CD4-positive, alpha-beta T cell (primary cell): Measurements from ENCODE around the gene ZNF513. TPM values are rescaled to one million over a fixed set of nuclear protein-coding genes. Genes with fewer than 3 reads are reported as not detected.

Experiments used
- ATAC-seq: fragments of 200-7000 bp; cut with Tn5 transposase; one replicate; pipeline ENCODE4 v1.10.0; 2022; ENCODE audit warnings: mild to moderate bottlenecking; ENCODE audit not compliant: poor library complexity
- CTCF ChIA-PET: fragments of 350-600 bp; sonication (Branson Sonifier 250); formaldehyde crosslinking; loops from one replicate; lab custom pipeline; 2021; ENCODE audit warnings: antibody characterized with exemption, inconsistent platforms; lab: Charles Lee
- POLR2A ChIA-PET: fragments of 350-600 bp; sonication (Branson Sonifier 250); formaldehyde crosslinking; loops from one replicate; lab custom pipeline; 2021; ENCODE audit warnings: antibody characterized with exemption, inconsistent platforms; lab: Charles Lee
- DNase-seq, 14 experiments: peaks; one replicate each; pipeline ENCODE4 v3.0.0-alpha.2; 2013 to 2020; ENCODE audit warnings: mixed read lengths in 2 of 14
- H3K27ac ChIP-seq, 2 donors: one replicate each; pipeline versions ENCODE4 v1.5.1 to v1.7.0; 2013; ENCODE audit warnings: low read length in 2 of 2, low read depth in 1 of 2, mild to moderate bottlenecking in 1 of 2
- H3K27me3 ChIP-seq, 2 experiments: 1 replicate in 1 of 2; 2 replicates in 1 of 2; pipeline versions ENCODE4 v1.6.1 to v1.7.0; 2013; ENCODE audit warnings: low read length in 2 of 2, control low read depth in 1 of 2, mild to moderate bottlenecking in 1 of 2, moderate library complexity in 1 of 2; ENCODE audit not compliant: insufficient read depth in 2 of 2, control insufficient read depth in 1 of 2
- H3K36me3 ChIP-seq: one replicate; pipeline ENCODE4 v1.6.1; 2013; ENCODE audit warnings: low read length, control low read depth; ENCODE audit not compliant: insufficient read depth
- H3K4me1 ChIP-seq: one replicate; pipeline ENCODE4 v1.6.1; 2013; ENCODE audit warnings: low read length, control low read depth; ENCODE audit not compliant: insufficient read depth
- H3K4me3 ChIP-seq: one replicate; pipeline ENCODE4 v1.5.1; 2013; ENCODE audit warnings: mild to moderate bottlenecking, low read length, moderate library complexity
- H3K9me3 ChIP-seq, 2 experiments: 1 replicate in 1 of 2; 2 replicates in 1 of 2; pipeline versions ENCODE4 v1.6.1 to v1.7.0; 2013; ENCODE audit warnings: low read length in 2 of 2, mild to moderate bottlenecking in 2 of 2, control low read depth in 1 of 2, moderate library complexity in 1 of 2; ENCODE audit not compliant: control insufficient read depth in 1 of 2, insufficient read depth in 1 of 2
- H3K27ac Mint-ChIP-seq: one replicate; pipeline ENCODE4 v1.8.0; 2020; ENCODE audit warnings: mixed read lengths
- H3K27me3 Mint-ChIP-seq: one replicate; pipeline ENCODE4 v1.8.0; 2021; ENCODE audit warnings: mixed read lengths
- H3K36me3 Mint-ChIP-seq: one replicate; pipeline ENCODE4 v1.8.0; 2021; ENCODE audit warnings: low read depth, mixed read lengths
- H3K4me1 Mint-ChIP-seq: one replicate; pipeline ENCODE4 v1.8.0; 2021; ENCODE audit warnings: low read depth, mixed read lengths
- H3K4me3 Mint-ChIP-seq: one replicate; pipeline ENCODE4 v1.8.0; 2020; ENCODE audit warnings: mild to moderate bottlenecking, mixed read lengths
- H3K9me3 Mint-ChIP-seq: one replicate; pipeline ENCODE4 v1.8.0; 2020; ENCODE audit warnings: mixed read lengths
- intact Hi-C, 2 experiments: fragments of 100-400 bp; cut with DNase I in 1 of 2; cut with micrococcal nuclease in 1 of 2; formaldehyde crosslinking; loops; one replicate each; pipeline versions ENCODE4 v1.15.1 to v1.9.0; 2023 to 2025; cut with DNase I, micrococcal nuclease
- total RNA-seq, 174 experiments: library from RNA in 2 of 174; stranded (reverse) in 2 of 174; gene quantifications; one replicate each; pipeline ENCODE4 v1.2.3 and lab custom pipeline; 2021 to 2026
- TF ChIP-seq, protein P1 (sequence below): fragments of 200-600 bp; IDR thresholded peaks from one replicate; pipeline ENCODE4 v1.8.0; 2022; ENCODE audit warnings: antibody characterized with exemption, mild to moderate bottlenecking

The ZNF513 gene
- total RNA-seq, 2 experiments from 2014 or later = 22.8 to 22.9 TPM

DNA sequence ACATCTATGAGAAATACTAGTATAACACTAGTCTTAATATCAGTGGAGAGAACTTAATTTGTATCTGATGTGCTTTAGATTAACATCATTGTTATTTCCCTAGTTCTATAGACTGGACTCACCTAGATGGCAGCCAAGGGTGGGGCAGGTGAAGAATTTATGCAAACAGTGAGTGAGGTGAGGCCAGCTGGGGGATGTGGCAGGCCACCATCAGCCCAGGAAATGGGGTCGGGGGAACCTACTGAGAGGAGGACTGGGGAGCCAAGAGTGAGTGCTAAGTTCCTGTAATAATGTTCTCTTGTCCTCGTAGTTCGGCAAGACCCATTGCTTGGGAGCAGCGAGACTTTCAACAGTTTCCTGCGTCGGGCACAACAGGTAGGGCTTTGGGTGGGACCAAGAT is 7.6 kb downstream of the ZNF513 start:
- Histone ChIP-seq H3K4me3 (no peak overlapping the region), H3K27ac (no peak overlapping the region), H3K36me3 (peaks cover 62% of the 10 kb centered on the region), H3K4me1 (peaks cover 46% of the 10 kb centered on the region), H3K9me3 (no peaks in the 10 kb centered on the region), H3K27me3 (no peaks in the 10 kb centered on the region)
- Mint-ChIP-seq H3K9me3 (no peaks in the 10 kb centered on the region), H3K27me3 (no peaks in the 10 kb centered on the region), H3K4me3 (peak overlapping the region; percentile 84), H3K36me3 (peaks cover 84% of the 10 kb centered on the region), H3K27ac (peak overlapping the region; percentile 83), H3K4me1 (peaks cover 42% of the 10 kb centered on the region)
- intact Hi-C loops = loop anchor here (5.0 kb wide), 4 partner anchors 54 to 286 kb away; partner anchors contain the start of genes ATRAID (in 1 of the 2), IFT172 (in 1 of the 2), KHK (in 1 of the 2) and NRBP1 (in 1 of the 2)
- ATAC-seq = no peak
- no peak for DNase-seq
- ChIA-PET POLR2A (interaction anchor here (2.6 to 5.9 kb wide), 2 partner anchors 16 to 56 kb away, joined by 14 to 45 read pairs; partner anchors contain the start of genes GTF3C2 and NRBP1), CTCF (interaction anchor here (1.9 kb wide), 1 partner anchor 57 kb away, joined by 8 read pairs; no protein-coding TSS in a partner anchor)
- TF ChIP-seq, protein P1, sequence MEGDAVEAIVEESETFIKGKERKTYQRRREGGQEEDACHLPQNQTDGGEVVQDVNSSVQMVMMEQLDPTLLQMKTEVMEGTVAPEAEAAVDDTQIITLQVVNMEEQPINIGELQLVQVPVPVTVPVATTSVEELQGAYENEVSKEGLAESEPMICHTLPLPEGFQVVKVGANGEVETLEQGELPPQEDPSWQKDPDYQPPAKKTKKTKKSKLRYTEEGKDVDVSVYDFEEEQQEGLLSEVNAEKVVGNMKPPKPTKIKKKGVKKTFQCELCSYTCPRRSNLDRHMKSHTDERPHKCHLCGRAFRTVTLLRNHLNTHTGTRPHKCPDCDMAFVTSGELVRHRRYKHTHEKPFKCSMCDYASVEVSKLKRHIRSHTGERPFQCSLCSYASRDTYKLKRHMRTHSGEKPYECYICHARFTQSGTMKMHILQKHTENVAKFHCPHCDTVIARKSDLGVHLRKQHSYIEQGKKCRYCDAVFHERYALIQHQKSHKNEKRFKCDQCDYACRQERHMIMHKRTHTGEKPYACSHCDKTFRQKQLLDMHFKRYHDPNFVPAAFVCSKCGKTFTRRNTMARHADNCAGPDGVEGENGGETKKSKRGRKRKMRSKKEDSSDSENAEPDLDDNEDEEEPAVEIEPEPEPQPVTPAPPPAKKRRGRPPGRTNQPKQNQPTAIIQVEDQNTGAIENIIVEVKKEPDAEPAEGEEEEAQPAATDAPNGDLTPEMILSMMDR = no peak

DNA sequence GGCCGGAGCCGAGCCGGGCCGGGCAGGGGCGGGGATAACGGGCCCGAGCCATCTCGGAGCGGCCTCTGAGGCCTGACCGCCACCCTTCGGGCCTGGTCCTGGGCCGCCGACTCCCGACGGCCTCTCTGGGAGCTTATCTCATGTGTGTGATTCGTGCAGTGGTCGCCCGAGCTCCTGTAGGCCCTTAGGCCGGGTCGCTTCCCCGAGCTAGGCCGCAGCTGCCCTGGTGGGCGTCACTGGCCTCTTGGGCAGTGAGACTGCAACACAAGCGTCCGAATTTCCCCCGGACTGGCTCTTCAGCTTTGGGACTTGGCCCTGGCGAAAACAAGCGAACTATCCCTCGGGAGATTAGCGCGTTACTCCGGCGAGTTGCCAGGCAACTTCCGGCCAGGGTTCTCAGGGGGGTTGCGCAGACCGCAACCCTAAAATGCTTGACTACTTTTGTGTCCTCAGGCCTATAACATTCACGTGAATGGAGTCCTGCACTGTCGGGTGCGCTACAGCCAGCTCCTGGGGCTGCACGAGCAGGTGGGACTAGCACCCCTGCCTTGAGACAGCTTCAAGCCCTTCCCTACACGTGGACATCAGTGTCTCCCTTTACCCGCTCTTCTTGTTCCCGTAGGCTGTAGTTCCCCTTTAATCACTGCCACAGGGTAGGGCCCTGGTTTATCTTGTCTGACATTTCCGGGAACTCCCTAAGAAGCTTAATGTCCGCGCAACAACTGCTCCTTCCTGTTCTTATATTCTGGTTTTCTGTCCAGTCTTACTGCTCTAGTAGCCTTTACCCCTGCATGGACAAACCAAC is 9.5 kb downstream of the ZNF513 start:
- H3K9me3 Mint-ChIP-seq = no peaks in the 10 kb centered on the region
- H3K4me3 Mint-ChIP-seq = peak overlapping the region; percentile 96
- intact Hi-C loops = loop anchor here (1.0 to 5.0 kb wide), 8 partner anchors 9 to 284 kb away; partner anchors contain the start of genes GTF3C2 (in 2 of the 2), PPM1G (in 2 of the 2), ATRAID (in 1 of the 2) and IFT172 (in 1 of the 2)
- peaks cover 46% of the 10 kb centered on the region for H3K4me1 ChIP-seq
- no peaks in the 10 kb centered on the region for H3K9me3 ChIP-seq
- TF ChIP-seq, protein P1 = no peak
- peak in 6 of 14 experiments; percentile 14 to 72 (median 40) for DNase-seq
- H3K4me1 Mint-ChIP-seq = peaks cover 42% of the 10 kb centered on the region
- H3K36me3 ChIP-seq = peaks cover 63% of the 10 kb centered on the region
- no peaks in the 10 kb centered on the region for H3K27me3 Mint-ChIP-seq
- peaks cover 82% of the 10 kb centered on the region for H3K36me3 Mint-ChIP-seq
- ChIA-PET CTCF (interaction anchor here (1.0 to 1.9 kb wide), 3 partner anchors 38 to 59 kb away, joined by 3 to 8 read pairs (median 3); partner anchors contain the start of genes MPV17 and PPM1G), POLR2A (interaction anchor here (0.6 to 5.9 kb wide), 8 partner anchors 9 to 320 kb away, joined by 3 to 45 read pairs (median 10); partner anchors contain the start of genes AGBL5, CCDC121, GPN1 and GTF3C2)
- peak overlapping the region; percentile 86 to 88 for H3K27ac ChIP-seq
- peak overlapping the region; percentile 71 for H3K4me3 ChIP-seq
- no peaks in the 10 kb centered on the region for H3K27me3 ChIP-seq
- peak overlapping the region; percentile 83 for H3K27ac Mint-ChIP-seq
- ATAC-seq = peak; percentile 0

DNA sequence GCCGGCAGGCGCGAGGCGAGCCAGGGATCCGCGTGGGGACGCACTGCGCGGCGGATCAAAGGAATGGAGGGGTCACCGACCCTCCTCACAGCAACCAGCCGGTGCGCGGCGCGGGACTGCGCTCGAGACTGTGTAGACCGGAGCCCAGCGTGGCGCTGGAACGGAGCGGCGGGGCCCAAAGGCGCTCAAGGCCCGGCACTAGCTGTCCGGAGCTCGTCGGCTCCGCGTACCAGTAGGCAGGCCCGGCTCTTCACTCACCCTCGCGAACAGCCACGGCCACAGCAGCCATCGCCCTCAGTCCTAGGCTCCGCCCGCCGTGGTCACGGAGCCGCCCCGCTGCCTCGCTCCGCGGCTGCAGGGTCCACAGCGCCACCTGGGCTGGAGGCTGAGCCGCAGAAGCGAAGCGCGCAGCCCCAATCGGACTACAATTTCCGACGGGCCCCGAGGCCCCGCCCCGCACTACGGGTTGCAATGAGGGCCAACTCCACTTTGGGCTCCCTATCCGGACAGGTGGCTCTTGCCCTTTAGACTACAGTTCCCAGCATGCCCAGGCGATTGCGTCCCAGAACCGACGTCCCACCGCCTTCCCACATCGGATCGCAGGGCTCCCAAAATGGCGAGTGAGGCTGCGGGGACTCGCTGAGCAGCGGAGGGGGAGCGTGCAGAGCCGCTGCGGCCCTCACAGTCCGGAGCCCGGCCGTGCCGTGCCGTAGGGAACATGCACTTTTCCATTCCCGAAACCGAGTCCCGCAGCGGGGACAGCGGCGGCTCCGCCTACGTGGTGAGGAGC is 10.3 kb downstream of the ZNF513 start, which contains the start of the genes EIF2B4 and SNX17:
EIF2B4 (minus strand) TSS at position 313 of the 790 bp plus-strand sequence; CDS start at position 289, 24 bp downstream.
SNX17 (plus strand) TSS at position 591 of the 790 bp plus-strand sequence; CDS start at position 719, 128 bp downstream.
- H3K27me3 ChIP-seq = no peaks in the 10 kb centered on the region
- ChIA-PET CTCF (interaction anchor here (0.9 to 1.5 kb wide), 11 partner anchors 11 to 119 kb away, joined by 3 to 8 read pairs (median 4); partner anchors contain the start of genes MPV17, NRBP1, PPM1G and ZNF513), POLR2A (interaction anchor here (0.6 to 5.9 kb wide), 11 partner anchors 10 to 319 kb away, joined by 4 to 45 read pairs (median 7); partner anchors contain the start of genes AGBL5, GTF3C2, MPV17 and NRBP1)
- no peaks in the 10 kb centered on the region for H3K9me3 ChIP-seq
- DNase-seq (peak; percentile 98 to 100 (median 99)), ATAC-seq (peak; percentile 89)
- H3K4me1 ChIP-seq = peaks cover 46% of the 10 kb centered on the region
- peak within 1 kb of the TSS; percentile 71 for H3K4me3 ChIP-seq
- peak within 1 kb of the TSS; percentile 83 for H3K27ac Mint-ChIP-seq
- H3K27ac ChIP-seq = peak within 1 kb of the TSS; percentile 86 to 88
- intact Hi-C loops = loop anchor here (1.0 to 5.0 kb wide), 8 partner anchors 10 to 283 kb away; partner anchors contain the start of genes GTF3C2 (in 2 of the 2), PPM1G (in 2 of the 2), ATRAID (in 1 of the 2) and IFT172 (in 1 of the 2)
- peaks cover 81% of the 10 kb centered on the region for H3K36me3 Mint-ChIP-seq
- H3K4me1 Mint-ChIP-seq = peaks cover 42% of the 10 kb centered on the region
- TF ChIP-seq, protein P1 = peak; percentile 80
- H3K4me3 Mint-ChIP-seq = peak within 1 kb of the TSS; percentile 96
- H3K27me3 Mint-ChIP-seq = no peaks in the 10 kb centered on the region
- H3K36me3 ChIP-seq = peaks cover 61% of the 10 kb centered on the region
- H3K9me3 Mint-ChIP-seq = no peaks in the 10 kb centered on the region
